C4-2B (cell line): ENCODE measurements around the gene USHBP1.

Source experiments
- H3K27ac ChIP-seq: fragments of 450-650 bp; 2 replicates; pipeline ENCODE4 v1.5.1; 2017
- ZFX ChIP-seq: fragments of 450-650 bp; IDR thresholded peaks from 2 replicates; pipeline ENCODE4 v1.6.1; 2017
- TF ChIP-seq, protein P1 (sequence below): fragments of 450-650 bp; conservative IDR thresholded peaks from 2 replicates; pipeline ENCODE4 v1.5.1; 2017; ENCODE audit warnings: mild to moderate bottlenecking

The USHBP1 gene

DNA sequence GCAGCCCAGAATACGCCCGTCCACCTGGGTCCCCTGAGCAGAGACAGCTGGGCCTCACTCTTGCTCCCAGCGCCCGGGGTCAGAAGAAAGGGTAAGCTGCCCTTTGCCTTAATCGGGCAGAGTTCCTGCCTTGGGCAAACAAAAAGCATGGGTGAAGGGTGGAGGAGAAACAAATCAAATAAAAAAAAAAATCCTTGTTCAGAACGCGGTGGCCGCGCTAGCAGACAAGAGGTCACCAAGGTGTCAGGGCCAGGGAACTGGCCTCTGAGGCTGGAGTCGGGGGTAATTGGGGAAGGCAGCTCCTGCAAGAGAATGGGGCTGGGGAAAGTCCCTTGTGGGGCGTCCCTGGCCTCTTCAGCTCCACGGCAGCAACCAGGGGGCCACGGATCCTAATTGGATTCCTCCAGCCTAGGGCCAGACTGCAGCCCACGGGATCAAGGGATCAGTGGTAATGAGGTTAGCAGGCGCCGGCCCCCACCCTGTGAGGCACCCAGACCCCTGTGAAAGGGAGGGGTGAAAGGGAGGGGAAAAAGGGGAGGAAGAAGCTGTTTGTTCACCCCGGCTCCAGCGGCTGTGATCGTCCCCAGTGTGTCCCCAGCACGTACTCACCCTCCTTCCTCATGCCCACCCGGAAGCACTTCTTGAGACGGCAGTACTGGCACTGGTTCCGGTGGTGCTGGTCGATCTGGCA is 24.3 kb downstream of the USHBP1 start:
- TF ChIP-seq, protein P1, sequence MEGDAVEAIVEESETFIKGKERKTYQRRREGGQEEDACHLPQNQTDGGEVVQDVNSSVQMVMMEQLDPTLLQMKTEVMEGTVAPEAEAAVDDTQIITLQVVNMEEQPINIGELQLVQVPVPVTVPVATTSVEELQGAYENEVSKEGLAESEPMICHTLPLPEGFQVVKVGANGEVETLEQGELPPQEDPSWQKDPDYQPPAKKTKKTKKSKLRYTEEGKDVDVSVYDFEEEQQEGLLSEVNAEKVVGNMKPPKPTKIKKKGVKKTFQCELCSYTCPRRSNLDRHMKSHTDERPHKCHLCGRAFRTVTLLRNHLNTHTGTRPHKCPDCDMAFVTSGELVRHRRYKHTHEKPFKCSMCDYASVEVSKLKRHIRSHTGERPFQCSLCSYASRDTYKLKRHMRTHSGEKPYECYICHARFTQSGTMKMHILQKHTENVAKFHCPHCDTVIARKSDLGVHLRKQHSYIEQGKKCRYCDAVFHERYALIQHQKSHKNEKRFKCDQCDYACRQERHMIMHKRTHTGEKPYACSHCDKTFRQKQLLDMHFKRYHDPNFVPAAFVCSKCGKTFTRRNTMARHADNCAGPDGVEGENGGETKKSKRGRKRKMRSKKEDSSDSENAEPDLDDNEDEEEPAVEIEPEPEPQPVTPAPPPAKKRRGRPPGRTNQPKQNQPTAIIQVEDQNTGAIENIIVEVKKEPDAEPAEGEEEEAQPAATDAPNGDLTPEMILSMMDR, result no peak
- 0 out of 2 replicates have a peak, but pooled peaks have one; percentile 7 for TF ChIP-seq ZFX
- H3K27ac ChIP-seq, result peak overlapping the region; percentile 62

DNA sequence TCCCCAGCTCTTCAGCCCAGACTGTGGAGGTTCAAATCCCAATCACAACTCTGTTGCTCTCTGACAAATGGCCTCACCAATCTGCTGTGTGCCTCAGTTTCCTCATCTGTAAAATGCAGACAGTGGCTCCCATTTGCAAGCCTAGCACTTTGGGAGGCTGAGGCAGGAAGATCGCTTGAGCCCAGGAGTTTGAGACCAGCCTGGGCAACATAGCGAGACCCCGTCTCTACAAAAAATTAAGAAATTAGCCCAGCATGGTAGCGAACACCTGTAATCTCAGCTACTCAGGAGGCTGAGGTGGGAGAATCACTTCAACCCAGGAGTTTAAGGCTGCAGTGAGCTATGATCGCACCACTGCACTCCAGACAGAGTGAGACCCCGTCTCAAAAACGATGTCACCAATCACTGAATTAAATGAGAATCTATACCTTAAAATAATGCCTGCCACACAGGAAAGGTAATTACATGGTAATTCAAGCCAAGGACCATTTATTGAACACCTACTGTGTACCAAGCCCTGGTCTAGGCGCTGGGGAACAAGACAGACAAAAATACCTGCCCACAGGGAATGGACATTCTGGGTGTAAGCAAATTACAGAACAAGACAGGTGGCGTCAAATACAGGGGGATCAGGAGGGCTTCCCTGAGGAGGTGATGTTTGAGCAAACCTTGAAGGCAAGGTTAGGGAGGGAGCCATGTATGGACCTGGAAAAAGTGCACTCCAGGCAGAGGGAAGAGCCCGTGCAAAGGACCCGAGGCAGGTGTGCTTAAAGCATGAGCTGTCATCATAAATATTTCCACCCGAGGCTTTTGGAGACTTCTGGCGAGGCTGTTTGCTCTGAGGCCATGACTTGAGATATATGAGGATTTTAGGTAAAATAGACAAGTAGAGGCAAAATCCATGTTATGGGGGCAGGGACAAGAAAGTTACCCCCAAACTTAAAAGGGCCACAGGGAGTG is 26.5 kb downstream of the USHBP1 start:
- H3K27ac ChIP-seq, result no peak overlapping the region
- TF ChIP-seq ZFX, result no peak
- TF ChIP-seq, protein P1, result no peak

DNA sequence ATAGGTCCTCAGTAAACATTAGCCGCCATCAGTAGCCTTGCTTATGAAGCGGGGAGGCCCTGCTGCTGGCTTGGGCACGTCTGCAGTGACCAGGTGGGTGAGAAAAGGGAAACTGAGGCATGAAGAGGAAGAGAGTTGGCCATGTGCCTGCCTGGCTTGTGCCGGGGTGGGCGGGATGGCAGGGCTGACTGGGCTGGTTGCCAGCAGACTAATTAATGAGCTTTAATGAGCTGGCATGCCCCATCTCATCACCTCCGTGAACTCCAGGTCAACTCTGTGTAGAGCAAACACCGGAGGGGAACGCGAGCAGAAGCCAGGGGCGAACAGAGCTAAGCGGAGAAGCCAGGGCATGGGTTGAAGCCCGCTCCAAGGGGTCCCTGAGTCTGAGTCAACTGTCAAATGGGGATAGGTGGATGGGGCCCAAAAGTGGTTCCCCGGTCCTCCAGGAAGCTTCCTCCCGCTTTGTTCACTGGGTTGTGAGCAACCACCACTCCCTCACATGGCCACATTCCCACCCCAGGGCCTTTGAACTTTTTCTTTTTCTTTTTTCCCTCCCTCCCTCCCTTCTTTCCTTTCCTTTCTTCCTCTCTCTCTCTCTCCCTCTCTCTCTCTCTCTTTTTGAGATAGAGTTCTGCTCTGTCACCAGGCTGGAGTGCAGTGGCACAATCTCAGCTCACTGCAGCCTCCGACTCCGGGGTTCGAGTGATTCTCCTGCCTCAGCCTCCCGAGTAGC is 27.6 kb downstream of the USHBP1 start:
- peak overlapping the region; percentile 70 for H3K27ac ChIP-seq
- TF ChIP-seq, protein P1, result no peak
- TF ChIP-seq ZFX, result no peak

DNA sequence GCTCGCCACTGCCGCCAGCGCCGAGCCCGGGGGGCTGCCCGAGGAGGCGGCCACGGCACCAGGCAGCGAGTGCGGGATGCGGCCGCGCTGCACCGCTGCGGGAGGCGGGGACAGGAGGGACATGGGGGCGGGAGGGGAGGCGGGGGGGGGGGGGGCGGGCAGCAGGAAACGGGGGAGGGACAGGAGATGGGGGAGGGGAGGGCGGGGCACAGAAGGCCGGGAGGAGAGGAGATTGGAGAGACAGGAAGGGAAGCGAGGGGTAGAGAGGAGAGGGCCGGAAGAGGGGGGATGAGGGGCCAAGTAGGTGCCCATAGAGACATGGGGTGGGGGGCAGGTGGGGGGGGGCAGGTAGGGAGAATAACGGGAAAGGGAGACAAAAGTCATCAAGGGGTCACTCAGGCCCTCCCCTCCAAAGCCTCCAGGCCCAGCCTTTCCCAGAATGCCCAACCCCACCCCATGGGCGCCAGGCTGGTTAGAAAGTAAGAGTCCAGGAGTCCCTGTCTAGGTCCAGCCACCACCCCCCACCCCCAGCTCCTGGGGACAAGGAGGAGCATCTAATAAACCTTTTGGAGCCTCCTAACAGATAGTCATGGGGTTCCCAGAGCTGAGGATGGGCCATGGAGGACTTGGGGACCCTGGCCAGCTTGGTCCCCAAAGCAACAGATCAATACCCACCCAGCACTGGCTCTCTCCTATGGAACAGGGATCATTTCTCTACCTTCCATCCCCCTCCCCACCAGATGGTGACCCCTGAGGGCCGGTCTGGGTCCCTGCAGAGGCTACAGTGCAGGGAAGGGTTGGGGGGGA is 28.4 kb downstream of the USHBP1 start:
- TF ChIP-seq, protein P1, result no peak
- TF ChIP-seq ZFX, result no peak
- peak overlapping the region; percentile 70 for H3K27ac ChIP-seq

DNA sequence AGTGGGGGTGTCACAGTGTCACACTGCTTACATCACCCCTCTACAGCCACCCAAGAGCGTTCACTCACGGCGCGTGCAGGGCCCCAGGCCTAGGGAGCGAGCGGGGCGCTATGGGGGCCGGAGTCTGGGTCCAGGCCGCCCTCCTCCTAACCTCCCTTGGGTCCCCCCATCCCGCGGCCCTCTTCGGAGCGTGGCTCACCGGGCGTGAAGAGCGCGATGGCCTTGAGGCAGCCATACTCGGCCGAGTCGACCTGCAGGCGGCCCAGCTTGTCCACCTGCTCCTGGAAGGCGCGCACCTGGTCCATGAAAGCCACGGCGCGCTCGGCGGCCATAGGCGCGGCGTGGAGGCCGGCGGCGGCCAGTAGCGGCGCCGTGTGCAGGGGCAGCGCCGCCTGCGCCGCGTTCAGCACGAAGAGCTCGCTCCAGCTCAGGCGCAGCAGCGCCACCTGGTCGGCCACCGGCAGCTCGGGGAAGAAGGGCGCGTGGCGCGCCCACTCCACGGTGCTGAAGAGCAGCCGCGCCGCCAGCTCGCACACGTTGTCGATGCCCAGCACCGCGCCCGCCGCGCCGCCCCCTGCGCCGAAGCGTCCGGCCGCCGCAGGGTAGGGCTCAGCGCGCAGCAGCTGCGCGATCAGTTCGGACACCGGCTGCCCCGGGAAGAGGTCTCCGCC is 29.1 kb downstream of the USHBP1 start:
- peak overlapping the region; percentile 70 for H3K27ac ChIP-seq
- peak; percentile 51; the same call in 1 of the 2 replicates for TF ChIP-seq ZFX
- TF ChIP-seq, protein P1, result no peak

DNA sequence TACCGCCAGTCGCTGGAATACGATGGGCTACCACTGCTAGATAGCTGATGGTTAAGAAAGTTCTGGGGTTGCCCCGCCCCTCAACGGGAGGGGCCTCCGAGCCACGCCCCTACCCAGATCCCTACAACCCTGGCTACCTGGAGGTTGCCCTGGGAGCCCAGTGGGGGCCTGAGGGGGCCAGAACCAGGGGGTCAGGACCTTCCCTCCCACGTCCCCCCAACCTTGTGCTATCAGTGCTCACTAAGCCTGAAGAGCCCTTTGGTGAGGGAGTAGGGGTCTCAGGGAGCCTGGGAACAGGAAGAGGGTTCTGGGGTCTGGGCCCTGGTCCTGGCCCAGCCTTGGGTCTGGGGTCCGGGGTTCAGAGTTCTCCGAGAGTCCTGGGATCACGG is 29.6 kb downstream of the USHBP1 start:
- no peak for TF ChIP-seq ZFX
- TF ChIP-seq, protein P1, result no peak
- H3K27ac ChIP-seq, result peak overlapping the region; percentile 70
